ENCODE data around the gene GNPTAB.

The GNPTAB gene

GRCh38 chr12:101727098-101727497 is 103.7 kb downstream of the GNPTAB start:
- DNase-seq = no peak

- no peak for DNase-seq
Observed at GRCh38 chr12:101722392-101722791, 108.4 kb downstream of the GNPTAB start.

GRCh38 chr12:101720118-101720517 is 110.6 kb downstream of the GNPTAB start:
- DNase-seq = no peak

DNA sequence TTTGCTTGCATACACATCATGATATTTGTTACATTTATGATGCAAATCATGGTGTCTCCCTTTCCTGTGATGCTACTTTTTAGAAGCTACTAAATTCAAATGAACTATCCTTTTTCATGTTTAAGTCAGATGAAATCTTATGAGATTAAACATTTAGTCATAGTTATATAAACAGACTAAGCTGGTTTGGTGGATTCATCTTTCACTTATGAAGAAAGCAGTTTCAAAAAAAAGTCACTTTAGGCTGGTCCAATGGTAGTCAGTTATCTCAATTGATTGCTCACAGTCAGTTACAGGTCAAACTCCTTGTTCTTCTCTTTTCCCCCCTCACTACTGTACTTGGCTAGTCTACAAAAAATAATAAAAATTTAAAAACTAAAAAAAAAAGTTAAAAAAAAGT is 111.2 kb downstream of the GNPTAB start:
- DNase-seq = no peak

DNA sequence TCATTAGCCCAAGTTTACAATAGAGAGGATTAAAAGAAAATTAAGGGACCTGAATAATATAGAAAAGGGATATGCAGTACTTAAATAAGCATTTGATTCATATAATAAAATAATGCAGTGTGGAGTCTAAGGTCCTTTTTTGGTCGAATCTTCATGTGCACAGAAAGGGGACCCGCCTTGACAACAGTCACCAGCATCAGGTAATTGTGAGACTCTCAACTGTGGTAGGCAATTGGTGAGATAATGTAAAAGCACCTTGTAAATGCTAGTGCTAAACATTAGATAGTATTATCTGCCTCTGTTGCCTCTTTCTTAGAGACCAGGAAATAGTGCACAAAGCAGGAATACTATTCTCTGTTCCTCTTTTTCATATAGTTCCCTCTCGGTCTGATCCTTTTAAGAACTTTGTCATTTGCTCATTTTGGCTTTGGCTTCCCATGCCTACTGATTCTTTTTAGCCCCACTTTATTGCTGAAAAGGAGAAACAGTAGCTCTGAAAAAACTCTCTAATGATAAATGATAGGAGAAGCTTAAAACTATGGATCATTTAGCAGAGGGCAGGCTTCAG is 115.8 kb downstream of the GNPTAB start:
- no peak for DNase-seq

DNA sequence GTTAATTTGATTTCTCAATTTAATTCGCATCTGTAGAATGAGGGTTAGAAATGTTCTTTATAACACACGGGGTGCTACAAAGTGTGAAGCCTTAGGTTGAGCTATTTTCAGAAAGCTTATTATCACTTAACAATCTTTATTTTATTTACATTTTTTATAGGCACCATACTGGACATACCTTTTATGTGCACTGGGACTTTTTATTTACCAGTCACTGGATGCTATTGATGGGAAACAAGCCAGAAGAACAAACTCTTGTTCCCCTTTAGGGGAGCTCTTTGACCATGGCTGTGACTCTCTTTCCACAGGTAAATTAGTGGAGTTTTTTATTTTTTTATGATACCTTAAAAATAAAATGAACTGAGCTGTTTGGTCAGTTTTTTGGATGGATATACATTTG is 116.8 kb downstream of the GNPTAB start:
- DNase-seq = no peak

- DNase-seq = no peak
Observed at GRCh38 chr12:101713059-101713682, 117.6 kb downstream of the GNPTAB start.

GRCh38 chr12:101710288-101710687 is 120.5 kb downstream of the GNPTAB start:
- DNase-seq = no peak

DNA sequence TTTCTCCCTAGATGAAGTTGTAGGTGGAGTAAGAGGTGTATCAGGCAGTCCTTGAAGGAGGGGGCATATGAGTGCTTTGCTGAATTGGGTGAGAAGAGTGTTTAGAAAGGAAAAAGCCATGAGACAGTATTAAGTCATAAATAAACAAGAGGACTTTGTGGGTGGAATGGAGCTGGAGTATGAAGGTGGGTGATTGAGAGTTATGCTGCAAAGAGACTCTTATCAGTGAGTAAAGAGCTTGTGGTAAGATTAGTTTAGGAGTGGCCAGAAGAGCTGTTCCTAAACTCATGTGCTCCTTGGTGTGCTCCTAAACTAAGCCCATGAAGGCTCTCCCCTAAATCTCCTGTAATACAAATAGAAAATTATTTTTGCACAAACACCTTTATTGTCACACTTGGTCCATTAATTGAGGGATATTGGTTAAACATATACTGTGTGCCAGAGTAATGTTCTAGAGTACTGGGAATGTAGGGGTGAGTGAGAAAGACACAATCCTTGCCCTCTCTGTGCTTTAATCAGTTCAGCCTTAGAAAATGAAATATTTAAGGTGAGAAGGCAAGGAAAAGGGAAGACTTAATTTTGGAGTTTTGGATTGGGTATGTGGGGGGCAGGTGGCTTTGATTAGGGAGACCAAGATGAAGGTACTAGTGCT is 123.5 kb downstream of the GNPTAB start:
- DNase-seq = no peak

DNA sequence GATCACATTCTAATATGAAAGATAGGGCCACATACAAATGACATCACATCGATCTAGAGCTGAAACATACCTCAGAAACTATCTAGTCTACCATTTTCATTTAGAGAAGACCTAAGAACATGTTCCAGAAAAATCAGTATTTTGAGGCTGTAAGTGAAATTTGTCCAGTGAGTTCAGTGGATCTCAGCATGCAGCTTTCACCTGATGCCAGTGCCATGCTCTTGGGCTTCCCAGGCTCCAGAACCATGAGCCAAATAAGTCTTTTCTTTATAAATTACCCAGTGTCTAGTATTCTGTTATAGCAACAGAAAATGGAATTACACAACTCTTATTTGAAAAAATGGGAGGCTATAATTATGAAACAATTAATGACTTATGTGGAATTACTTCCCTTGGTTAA is 124.4 kb downstream of the GNPTAB start:
- DNase-seq = no peak

DNA sequence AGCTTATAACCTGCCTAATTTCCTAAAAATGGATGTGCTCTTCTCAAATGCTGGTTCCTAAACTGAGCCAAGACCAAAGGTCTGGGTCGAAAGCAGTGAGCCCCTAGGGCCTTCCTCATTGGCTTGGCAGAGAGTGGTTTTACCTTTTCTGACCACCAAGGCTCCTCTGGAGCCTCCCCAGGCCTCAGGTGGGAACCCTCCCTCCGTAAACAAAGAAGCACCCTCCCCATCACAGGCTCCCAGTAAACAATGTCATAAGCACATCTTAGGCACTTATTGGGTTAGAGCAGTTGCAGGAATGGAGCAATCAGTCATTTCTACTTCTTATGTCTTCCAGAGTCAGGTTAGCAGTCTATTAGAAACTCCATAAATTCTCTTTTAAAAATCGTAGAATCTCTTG is 127.3 kb downstream of the GNPTAB start:
- DNase-seq = no peak

DNA sequence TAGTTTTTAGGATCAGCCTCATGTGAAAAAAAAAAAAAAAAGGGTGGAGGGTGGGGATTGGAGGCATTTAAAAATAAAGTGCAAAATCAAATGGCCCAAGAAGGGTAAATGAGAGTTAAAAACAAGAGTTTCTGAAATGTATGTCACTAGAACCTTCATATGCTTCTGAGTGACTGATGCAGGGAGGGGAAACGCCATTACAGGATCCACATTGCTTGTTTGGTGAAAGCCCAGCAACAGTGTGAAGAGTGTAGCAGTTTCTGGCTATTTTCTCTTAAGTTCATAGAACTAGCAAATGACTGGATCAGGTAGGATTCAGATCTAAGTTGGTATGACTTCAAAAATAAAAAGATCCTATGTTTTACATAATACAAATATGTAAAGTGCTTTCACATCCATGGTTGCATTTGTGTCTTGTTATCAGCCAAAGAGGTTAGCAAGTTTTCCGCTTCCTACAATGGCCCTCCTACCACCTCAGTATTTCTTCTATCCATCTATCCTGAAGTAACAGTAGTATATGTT is 130.4 kb downstream of the GNPTAB start:
- DNase-seq = no peak

- no peak for DNase-seq
Observed at GRCh38 chr12:101698800-101699347, 131.9 kb downstream of the GNPTAB start.

DNA sequence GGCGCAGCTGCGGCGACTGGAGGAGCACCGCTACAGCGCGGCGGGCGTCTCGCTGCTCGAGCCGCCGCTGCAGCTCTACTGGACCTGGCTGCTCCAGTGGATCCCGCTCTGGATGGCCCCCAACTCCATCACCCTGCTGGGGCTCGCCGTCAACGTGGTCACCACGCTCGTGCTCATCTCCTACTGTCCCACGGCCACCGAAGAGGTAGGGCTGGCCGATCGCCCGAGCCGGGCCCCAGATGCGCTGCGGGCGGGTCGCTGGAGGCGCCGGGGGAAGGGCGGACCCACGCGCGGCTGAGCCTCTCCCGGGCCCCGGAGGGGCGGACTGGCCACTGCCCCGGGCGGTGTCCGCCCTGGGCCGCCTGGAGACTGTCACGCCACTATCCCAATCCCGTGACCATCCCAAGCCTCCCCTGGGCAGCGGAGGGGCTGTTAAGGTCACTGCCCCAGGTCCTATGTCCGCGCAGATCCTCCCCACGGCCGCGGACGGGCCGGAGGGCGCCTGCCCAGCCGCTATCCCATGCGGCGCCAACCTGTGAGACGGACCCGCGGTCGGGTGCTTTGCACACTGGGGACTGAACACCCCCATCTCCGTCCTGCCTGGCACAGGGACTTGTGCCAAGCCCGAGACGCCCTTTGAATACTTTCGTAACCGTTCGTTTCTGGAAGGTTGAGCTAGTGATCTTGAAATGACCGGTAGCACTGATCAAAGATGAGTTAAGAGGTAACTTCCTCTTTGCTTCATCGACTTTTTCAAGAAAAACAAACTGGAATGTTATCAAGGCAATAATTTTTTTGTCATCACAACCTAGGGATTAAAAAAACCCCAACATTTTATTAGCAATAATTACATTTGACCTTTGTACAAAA is 132.6 kb downstream of the GNPTAB start:
- DNase-seq = peak; percentile 51

DNA sequence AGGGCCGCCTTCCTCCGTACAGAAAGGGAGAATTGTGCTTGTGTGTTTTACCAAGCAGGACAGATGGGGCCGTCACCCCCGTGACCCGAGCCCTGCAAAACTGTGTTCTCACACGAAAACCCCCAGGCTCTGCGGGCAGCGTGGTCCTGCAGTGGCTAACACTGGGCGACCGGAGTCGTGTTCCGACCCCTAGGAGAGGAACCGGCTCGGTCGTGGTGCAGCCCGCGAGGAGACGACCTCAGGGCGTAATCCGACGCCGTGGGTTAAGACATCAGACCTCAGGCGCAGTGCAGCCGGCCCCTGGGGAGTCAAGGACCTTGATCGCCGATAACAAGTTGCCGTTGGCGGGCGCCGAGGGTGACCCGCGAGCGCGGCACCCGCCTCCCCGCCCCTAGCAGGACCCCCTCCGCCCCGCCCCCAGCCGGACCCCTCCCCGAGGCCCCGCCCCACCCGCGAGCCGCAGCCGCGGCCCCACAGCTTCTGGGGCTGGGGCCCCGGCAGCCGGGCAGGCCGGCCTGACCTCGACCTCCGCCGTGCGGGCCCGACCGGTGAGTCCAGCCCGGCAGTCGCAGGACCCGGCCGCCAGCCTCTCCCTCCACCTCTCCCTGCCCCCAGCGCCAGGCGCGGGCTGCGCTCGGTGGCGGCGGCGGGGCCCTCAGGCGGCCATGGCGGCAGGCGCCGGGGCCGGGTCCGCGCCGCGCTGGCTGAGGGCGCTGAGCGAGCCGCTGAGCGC is 133.4 kb downstream of the GNPTAB start, which contains the start of gene CHPT1:
Gene CHPT1 (plus strand): TSS at position 444 of the 733 bp plus-strand sequence. CDS start 222 bp downstream, at position 666.
- peak; percentile 51 for DNase-seq

GRCh38 chr12:101696251-101697196 is 134.2 kb downstream of the GNPTAB start:
- peak; percentile 28 for DNase-seq

- DNase-seq = no peak
Observed at GRCh38 chr12:101695706-101696105, 135.1 kb downstream of the GNPTAB start.

All from NCI-H1092 treated with DMSO at 0.1 percent for 48 hours (cell line).